ENCODE measurements around the gene LCLAT1.

DNA sequence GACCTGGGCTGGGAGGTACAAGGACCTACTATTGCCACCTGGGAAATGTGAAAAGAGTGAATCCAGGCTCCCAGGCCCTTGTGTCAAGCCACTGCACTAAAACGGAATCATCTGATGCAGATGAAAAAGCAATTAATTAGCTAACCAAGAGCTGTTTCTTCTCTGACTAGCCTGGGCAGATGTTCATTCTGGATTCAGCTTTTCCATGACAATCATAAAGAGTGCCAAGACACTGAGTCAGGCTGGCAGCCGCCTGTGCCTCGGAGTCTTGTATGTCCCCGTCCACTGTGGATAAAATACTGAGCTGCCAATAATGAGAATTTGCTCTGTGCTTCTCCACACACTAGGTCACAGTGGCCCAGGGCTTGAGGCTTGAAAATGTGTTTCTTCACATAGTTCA, 21.7 kb upstream of the LCLAT1 start:
- TF ChIP-seq, protein P1, sequence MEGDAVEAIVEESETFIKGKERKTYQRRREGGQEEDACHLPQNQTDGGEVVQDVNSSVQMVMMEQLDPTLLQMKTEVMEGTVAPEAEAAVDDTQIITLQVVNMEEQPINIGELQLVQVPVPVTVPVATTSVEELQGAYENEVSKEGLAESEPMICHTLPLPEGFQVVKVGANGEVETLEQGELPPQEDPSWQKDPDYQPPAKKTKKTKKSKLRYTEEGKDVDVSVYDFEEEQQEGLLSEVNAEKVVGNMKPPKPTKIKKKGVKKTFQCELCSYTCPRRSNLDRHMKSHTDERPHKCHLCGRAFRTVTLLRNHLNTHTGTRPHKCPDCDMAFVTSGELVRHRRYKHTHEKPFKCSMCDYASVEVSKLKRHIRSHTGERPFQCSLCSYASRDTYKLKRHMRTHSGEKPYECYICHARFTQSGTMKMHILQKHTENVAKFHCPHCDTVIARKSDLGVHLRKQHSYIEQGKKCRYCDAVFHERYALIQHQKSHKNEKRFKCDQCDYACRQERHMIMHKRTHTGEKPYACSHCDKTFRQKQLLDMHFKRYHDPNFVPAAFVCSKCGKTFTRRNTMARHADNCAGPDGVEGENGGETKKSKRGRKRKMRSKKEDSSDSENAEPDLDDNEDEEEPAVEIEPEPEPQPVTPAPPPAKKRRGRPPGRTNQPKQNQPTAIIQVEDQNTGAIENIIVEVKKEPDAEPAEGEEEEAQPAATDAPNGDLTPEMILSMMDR (conservative IDR thresholded peaks at IDR 0.05 in 1 of 2, IDR thresholded peaks at IDR 0.05 in 1 of 2; ENCODE audit: extremely low read depth in 1 of 2, insufficient read depth in 1 of 2, low read depth in 1 of 2, low read length in 2 of 2), result no peak
- no peak for TF ChIP-seq EZH2 (IDR thresholded peaks at IDR 0.05; ENCODE audit: borderline replicate concordance, low read length)

Data from mammary epithelial cell (primary cell).